NB4 (cell line): ENCODE results near the gene DYNLL2.
"Not testable (repeated sequence)": the region's sequence is repeated elsewhere in the genome, so short reads cannot be mapped to it uniquely, and the experiment has no call there.

ENCODE experiments used
- DNase-seq: peaks from one replicate; pipeline ENCODE4 v3.0.0; 2010; ENCODE audit warnings: low read depth
- H3K4me3 ChIP-seq: one replicate; pipeline ENCODE4 v1.5.1; 2011; ENCODE audit warnings: mild to moderate bottlenecking, low read depth, low read length, moderate library complexity
- MYC ChIP-seq: IDR thresholded peaks from 2 replicates; pipeline ENCODE4 v1.6.1; 2011; ENCODE audit warnings: low read depth, low read length
- POLR2A ChIP-seq: IDR thresholded peaks from 2 replicates; pipeline ENCODE4 v1.6.1; 2011; ENCODE audit warnings: mild to moderate bottlenecking; ENCODE audit not compliant: insufficient read length; ENCODE audit errors: extremely low read depth
- TF ChIP-seq, protein P1 (sequence below): IDR thresholded peaks from 2 replicates; pipeline ENCODE4 v1.6.1; 2011; ENCODE audit warnings: low read depth, low read length
- TF ChIP-seq, protein P2 (sequence below): IDR thresholded peaks from one replicate; pipeline ENCODE4 v1.5.1; 2012; ENCODE audit warnings: low read depth, low read length

Gene DYNLL2

DNA sequence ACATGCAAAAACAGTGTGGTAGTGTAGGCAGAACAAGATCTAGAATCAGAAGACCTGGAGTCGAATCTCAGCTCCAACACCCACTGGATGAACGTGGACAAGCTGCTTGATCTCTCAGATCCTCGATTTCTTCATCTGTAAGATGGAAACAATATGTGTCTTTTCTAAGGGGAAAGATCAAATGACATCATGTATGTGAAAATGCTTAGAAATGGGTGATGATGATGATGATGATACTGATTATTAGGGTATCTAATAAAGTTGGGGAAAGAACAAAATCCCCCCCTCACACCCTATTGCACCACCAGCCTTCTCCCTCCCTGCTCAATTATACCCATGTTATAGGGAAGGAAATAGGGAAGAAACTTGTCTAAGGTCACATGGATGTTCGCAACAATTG is 10.9 kb downstream of the DYNLL2 start:
- DNase-seq: no peak
- H3K4me3 ChIP-seq: no peak overlapping the region
- TF ChIP-seq, protein P1, sequence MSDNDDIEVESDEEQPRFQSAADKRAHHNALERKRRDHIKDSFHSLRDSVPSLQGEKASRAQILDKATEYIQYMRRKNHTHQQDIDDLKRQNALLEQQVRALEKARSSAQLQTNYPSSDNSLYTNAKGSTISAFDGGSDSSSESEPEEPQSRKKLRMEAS: no peak

DNA sequence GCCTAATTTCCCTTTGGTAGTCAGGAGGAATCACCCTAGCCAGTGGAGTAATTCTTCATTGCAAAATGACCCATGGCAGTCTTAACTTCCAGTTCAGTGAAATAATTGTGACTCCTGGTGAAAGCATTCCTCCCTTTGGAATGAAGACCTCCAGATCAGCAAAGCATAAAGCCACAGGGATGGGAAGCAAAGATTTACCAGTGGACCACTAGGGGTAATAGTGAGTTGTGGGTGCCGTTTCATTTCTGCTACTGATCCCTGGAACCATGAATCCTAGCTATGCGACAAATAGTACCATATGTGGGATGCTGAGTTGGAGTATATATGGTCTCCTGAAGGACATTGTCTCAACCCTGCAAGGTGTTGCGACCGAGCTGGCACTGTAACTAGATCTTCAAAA is 13.7 kb downstream of the DYNLL2 start:
- TF ChIP-seq, protein P1: no peak
- TF ChIP-seq POLR2A (no peak), MYC (no peak)
- TF ChIP-seq, protein P2, sequence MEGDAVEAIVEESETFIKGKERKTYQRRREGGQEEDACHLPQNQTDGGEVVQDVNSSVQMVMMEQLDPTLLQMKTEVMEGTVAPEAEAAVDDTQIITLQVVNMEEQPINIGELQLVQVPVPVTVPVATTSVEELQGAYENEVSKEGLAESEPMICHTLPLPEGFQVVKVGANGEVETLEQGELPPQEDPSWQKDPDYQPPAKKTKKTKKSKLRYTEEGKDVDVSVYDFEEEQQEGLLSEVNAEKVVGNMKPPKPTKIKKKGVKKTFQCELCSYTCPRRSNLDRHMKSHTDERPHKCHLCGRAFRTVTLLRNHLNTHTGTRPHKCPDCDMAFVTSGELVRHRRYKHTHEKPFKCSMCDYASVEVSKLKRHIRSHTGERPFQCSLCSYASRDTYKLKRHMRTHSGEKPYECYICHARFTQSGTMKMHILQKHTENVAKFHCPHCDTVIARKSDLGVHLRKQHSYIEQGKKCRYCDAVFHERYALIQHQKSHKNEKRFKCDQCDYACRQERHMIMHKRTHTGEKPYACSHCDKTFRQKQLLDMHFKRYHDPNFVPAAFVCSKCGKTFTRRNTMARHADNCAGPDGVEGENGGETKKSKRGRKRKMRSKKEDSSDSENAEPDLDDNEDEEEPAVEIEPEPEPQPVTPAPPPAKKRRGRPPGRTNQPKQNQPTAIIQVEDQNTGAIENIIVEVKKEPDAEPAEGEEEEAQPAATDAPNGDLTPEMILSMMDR: no peak
- no peak for DNase-seq
- H3K4me3 ChIP-seq: no peak overlapping the region

DNA sequence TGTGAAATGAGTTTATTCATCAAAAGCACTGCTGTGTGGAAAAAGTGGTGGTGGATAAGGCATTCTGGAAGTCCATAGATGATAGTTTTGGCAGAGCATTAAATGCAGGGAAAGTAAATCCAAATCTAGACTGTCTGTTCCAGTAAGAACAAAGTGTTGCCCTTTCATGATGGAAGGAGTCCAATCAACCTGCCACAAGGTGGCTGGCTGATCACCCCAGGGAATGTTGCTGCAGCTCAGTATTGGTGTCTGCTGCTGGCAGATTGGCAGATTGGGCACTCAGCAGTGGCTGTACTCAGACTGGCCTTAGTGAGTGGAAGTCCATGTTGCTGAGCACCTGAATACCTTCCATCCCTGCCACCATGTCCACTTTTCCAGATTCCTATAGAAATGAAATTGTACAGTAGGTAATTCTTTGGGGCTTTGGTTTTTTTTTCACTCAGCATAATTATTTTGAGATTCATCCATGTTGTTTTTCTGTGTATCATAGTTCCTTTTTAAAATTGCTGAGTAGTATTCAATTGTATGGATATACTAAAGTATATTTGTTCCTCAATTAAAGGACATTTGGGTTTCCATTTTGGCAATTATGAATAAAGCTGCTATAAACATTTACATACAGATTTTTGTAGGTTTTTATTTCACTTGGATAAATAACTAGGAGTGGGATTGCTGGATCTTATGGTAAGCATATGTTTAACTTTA is 14.3 kb downstream of the DYNLL2 start:
- DNase-seq: no peak
- no peak for TF ChIP-seq MYC
- TF ChIP-seq, protein P2: no peak
- TF ChIP-seq POLR2A: no peak
- TF ChIP-seq, protein P1: no peak
- H3K4me3 ChIP-seq: no peak overlapping the region

DNA sequence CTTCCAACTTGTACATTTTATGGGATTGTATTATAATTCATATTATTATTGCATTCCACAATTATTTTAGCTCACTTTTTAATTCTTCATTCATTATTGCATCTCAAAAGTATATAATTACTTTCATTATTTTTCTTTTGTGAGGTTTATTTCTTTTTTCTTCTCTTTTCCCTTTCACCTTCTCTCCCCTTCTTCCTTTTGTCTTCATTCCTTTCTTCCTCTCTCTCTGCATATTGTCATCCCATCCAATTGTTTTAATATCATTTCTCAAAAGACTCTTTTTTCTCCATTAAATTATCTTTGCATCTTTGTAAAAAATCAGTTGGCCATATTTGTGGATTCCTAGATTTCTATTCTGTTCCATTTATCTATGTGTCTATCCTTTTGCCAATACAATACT is 17.3 kb downstream of the DYNLL2 start:
- TF ChIP-seq, protein P2: no peak
- no peak for TF ChIP-seq MYC
- no peak for TF ChIP-seq POLR2A
- TF ChIP-seq, protein P1: no peak
- DNase-seq: no peak
- no peak overlapping the region for H3K4me3 ChIP-seq

DNA sequence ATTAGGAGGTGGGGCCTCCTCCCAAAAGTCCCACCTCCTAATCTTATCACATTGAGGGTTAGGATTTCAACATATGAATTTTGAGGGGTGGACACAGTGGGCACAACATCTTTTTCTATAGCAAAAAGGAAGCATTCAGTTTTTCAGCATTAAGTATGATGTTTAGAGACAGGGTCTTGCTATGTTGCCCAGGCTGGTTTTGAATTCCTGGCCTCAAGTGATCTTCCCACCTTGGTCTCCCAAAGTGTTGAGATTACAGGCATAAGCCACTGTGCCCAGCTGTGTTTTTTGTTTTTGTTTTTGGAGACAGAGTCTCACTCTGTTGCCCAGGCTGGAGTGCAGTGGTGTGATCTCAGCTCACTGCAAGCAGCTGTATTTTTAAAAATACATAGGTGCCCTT is 18.7 kb downstream of the DYNLL2 start:
- not testable (repeated sequence) for H3K4me3 ChIP-seq, DNase-seq

DNA sequence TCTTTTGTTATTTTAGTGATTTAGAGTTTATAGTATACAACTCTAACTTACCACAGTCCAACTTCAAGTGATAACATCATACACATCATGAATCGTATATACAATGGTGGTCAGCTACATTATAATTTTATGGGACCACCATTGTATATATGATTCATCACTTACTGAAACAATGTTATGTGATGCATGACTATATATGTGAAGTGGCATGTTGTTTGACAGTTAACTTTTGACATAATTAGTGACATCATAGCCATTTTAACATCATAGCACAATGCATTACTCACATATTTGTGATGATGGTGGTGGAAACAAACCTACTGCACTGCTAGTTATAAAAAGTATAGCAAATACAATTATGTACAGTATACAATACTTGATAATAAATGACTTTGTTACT is 21.9 kb downstream of the DYNLL2 start:
- TF ChIP-seq MYC (no peak), POLR2A (no peak)
- TF ChIP-seq, protein P2: no peak
- TF ChIP-seq, protein P1: no peak
- no peak for DNase-seq

DNA sequence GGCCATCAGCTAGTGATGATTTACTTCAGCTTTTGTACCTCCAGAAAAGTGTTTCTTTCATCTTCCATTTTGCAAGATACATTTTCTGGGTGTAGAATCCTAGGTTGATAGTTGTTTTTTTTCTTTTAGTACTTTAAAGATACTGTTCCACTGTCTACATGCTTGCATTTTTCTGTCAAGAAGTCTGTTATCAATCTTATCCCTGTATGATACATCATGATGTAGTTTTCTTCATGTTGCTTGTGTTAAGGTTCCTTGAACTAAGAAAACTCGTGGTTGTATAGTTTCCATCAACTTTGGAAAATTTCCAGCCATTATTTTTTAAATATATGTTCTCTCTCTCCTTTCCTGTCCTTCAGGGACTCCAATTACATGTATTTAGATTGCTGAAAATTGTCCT is 24.1 kb downstream of the DYNLL2 start:
- no peak for DNase-seq
- H3K4me3 ChIP-seq: no peak overlapping the region
- TF ChIP-seq, protein P2: no peak
- TF ChIP-seq, protein P1: no peak
- TF ChIP-seq POLR2A (no peak), MYC (no peak)

More for the DNA sequence above, 21.9 kb downstream of the DYNLL2 start:
- H3K4me3 ChIP-seq: no peak overlapping the region
